PC-3 (cell line): ENCODE measurements around the gene SRGAP2.
"Not testable (repeated sequence)": the region's sequence is repeated elsewhere in the genome, so short reads cannot be mapped to it uniquely, and the experiment has no call there.

Experiments used
- CTCF ChIP-seq: fragments of 300-600 bp; sonication (generic); conservative IDR thresholded peaks from 2 replicates; pipeline ENCODE4 v1.5.1; 2017; ENCODE audit warnings: antibody characterized with exemption, low read depth, mild to moderate bottlenecking, low read length
- EZH2phosphoT487 ChIP-seq: fragments of 300-600 bp; sonication (generic); IDR thresholded peaks from 2 replicates; pipeline ENCODE4 v1.6.1; 2018; ENCODE audit warnings: mild to moderate bottlenecking, antibody characterized with exemption, low read length, borderline replicate concordance

DNA sequence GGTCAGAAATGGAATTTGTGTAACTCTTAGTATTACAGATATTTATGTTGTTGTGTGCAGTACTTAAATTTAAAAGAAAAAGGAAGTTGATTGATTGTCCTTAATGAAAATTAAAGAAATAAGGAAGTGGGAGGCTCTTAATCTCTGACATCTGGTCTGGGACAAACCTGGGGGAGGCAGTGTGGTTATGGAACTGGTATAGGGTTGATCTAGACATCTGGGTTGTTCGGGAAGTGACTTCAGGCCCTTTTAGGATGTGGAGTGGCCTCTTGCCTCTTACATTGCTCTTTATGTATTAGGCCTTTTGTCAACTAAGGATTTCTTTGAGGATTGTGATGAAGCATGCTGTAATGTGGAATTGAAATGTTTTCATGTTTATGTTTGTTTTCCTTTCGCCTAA, 15.4 kb downstream of the SRGAP2 start:
- not testable (repeated sequence) for TF ChIP-seq CTCF, EZH2phosphoT487
